Measurements from ENCODE around the gene TOMM6.
"Not testable (repeated sequence)": the region's sequence is repeated elsewhere in the genome, so short reads cannot be mapped to it uniquely, and the experiment has no call there.

The TOMM6 gene

GRCh38 chr6:41785254-41785653 lies 2.2 kb upstream of the TOMM6 start:
- no peak for DNase-seq (ENCODE audit: low read depth, low spot score)

DNA sequence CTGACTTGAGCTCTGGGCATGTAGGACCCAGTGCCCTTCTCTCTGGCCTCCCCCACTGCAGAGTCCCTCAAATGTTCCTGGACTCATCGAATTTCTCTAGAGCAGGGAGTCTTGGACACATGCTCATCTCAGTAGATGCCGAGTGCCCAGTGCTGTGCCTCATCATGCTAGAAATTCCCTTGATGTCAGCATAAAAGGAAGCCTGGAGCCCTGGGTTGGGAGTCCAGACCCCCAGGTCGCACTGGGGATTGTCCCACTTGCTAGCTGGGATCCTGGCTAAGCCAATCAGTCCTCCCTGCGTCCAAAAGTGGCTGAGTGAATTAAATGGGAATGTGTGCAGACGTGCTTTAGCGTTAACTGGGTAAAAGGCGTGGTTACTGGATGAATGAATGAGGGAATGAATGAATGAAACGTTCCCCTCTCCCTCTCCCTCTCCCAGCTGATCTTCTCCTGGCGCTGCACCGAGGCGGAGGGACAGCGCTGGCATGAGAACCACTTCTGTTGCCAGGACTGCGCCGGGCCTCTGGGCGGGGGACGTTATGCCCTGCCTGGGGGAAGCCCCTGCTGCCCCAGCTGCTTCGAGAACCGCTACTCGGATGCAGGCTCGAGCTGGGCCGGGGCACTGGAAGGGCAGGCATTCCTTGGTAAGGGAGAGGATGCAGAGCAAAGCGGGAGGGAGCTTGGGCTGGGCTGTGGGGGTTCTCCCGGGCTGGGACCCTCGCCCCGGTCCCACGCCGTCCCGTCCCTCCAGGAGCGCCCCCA lies 1.6 kb upstream of the TOMM6 start:
- DNase-seq (ENCODE audit: low read depth, low spot score): no peak

DNA sequence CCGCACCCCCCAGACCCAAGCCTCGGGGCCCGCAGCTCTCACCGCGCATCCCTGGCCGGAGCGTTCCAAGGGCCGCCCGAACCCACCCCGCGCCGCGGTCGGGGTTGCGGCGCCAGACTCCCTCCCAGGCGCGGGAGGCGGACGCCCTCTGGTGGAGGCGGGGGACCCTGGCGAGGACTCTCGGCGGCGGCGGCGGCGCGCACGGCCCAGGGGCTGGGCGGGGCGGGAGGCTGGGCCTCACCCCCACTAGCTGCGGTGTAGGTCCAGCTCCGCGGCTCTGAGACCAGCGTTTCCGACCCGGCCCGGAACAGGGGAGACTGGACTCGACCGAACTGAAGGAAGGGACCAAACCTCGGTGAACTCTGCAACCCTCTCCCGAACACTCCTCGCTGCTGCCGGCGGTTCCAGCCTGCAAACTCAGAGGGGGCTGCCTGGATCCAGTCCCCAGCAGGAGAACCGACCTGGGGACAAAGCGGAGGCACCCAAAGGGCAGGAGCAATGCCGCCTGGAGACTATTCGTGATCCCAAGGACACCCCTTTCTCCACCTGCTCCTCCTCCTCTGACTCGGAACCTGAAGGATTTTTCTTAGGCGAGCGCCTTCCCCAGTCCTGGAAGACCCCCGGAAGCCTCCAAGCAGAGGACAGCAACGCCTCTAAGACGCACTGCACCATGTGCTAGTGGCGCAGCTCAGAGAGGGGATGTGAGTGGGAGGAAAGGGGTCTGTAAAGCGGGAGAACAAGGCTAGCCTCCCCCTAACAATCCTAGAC lies 859 bp upstream of the TOMM6 start:
- DNase-seq (ENCODE audit: low read depth, low spot score): peak; percentile 72

- no peak for DNase-seq (ENCODE audit: low read depth, low spot score)
Observed at GRCh38 chr6:41789390-41789724, 1.9 kb downstream of the TOMM6 start.

GRCh38 chr6:41790045-41790444 lies 2.6 kb downstream of the TOMM6 start:
- DNase-seq (ENCODE audit: low read depth, low spot score): no peak

- no peak for DNase-seq (ENCODE audit: low read depth, low spot score)
Observed at GRCh38 chr6:41791305-41791704, 3.8 kb downstream of the TOMM6 start.

DNA sequence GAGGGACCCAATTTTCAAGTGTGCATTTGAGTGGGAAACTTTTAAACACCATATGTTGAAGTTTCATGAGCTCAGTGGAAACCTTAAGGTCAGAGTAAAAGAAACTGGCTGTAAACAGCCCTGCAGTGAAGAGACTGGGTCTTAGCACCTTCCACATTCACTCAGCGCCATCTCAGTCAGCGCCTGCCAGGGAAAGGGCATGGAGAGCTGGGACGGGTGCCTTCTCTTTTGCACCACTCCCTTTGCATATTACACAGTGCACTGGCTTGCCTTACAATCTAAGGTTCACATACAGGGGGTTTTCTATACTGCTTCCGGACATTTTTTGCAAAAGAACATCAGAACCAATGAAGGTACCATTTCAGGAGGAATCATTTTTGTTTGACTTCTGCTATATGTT lies 4.5 kb downstream of the TOMM6 start:
- DNase-seq (ENCODE audit: low read depth, low spot score): no peak

DNA sequence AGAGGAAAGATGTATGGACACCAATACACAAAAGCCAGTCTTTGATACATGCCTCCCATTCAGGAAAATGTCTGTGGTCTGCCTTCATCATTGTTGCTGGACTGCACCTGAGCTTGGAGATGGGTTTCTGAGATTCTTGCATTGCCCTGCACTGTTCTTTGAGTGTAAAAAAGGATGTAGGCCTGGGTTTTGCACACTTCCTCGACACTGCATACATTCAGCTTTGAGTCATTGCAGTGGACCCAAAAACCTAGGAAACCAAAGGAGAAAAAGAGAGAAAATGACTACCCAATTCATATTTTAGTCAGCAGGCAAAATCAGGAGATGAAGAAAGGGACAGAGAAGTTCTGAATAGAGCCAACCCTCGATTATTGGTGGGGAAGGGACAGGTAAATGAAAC lies 9.0 kb downstream of the TOMM6 start:
- DNase-seq (ENCODE audit: low read depth, low spot score): no peak

DNA sequence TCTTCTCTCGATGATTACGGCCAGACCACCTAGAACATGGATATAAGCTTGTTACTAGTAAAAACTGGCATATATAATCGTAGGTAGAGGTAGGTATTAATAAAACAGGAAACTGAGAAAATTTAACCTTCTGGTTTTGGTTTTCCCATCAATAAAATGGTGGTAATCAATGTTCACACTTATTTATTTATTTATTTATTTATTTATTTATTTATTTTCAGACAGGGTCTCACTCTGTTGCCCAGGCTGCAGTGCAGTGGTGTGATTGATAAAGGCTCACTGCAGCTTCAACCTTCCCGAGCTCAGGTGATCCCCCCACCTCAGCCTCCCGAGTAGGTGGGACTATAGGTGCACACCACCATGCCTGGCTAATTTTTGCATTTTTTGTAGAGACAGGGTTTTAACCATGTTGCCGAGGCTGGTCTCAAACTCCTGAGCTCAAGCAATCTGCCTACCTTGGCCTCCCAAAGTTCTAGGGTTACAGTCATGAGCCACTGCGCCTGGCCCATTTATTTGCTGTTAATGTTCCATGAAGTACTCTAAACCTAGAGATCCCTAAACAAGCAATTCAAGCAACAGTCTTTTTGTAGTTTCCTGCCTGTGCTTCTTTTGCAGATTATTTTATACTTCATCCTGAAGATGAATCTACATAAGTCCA lies 11.5 kb downstream of the TOMM6 start:
- DNase-seq (ENCODE audit: low read depth, low spot score): no peak

DNA sequence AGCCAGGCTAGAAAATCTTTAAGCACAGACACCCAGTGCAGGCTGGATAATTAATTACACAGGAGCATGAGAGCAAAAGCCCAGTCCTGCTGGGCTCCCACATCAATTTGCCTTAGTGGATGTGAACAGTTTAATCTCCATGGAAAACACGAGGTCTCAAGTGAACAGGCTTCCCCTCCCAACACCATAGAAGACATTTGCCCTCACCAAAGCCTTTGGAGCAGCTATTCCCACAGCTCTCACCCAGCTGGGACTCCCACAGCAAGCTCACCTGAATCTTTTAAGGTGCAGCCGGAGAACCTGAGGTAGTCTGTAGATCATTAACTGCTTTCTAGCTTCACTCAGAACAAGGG lies 12.0 kb downstream of the TOMM6 start:
- no peak for DNase-seq (ENCODE audit: low read depth, low spot score)

GRCh38 chr6:41801380-41801779 lies 13.9 kb downstream of the TOMM6 start:
- DNase-seq (ENCODE audit: low read depth, low spot score): no peak

- no peak for DNase-seq (ENCODE audit: low read depth, low spot score)
Observed at GRCh38 chr6:41805830-41806774, 18.6 kb downstream of the TOMM6 start.

DNA sequence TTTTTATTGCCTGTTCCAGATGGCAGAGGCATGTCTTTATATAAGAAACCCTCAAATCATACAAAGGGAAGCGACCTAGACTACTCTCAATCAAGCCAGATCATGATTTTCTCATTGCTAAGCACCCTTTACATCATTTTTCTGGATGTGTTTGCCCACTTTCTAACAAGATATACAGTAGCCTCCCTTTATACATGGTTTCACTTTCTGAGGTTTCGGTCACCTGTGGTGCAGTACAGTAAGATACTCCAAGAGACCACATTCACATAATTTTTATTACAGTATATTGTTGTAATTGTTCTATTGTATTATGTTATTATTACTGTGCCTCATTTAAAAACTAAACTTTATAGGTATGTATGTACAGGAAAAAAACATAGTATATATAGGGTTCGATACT lies 23.6 kb downstream of the TOMM6 start:
- no peak for DNase-seq (ENCODE audit: low read depth, low spot score)

- DNase-seq (ENCODE audit: low read depth, low spot score): not testable (repeated sequence)
Observed at GRCh38 chr6:41811946-41812345, 24.5 kb downstream of the TOMM6 start.

DNA sequence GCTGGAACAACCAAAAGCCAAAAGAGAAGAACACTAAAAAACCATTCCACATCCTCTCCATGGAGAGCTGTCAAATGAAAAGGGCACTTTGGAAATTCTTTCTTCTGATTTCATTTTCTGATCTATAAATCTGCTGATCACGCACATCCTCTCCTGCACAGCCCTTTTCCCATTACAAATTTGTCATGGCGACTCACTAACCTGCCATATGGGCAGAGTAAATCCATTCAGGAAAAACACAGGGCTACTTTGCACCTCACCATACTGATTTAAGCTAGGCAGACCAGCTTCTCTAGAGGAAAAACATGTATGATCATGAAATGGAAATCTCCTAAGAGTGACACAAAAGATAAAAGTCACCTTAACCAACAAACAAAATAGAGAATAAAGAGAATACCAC lies 26.0 kb downstream of the TOMM6 start:
- no peak for DNase-seq (ENCODE audit: low read depth, low spot score)

GRCh38 chr6:41813956-41814355 lies 26.5 kb downstream of the TOMM6 start:
- DNase-seq (ENCODE audit: low read depth, low spot score): no peak

DNA sequence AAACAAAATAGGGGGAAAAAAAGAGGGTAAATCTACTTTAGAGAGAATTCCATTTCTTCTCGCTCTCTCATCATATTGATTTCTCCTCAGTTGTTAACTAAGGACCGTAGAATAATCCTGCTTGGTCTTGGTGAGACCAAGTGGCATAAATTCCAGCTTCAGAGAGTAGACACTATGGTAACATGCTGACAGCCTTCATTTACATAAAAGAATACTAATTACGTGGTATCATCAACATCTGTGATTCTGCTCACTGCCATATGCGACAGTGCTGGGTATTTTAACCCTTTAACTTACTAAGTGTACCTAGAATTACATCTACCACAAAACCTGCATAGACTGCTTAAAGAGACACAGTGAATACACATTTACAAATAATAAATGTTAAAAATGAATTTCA lies 27.1 kb downstream of the TOMM6 start:
- no peak for DNase-seq (ENCODE audit: low read depth, low spot score)

DNA sequence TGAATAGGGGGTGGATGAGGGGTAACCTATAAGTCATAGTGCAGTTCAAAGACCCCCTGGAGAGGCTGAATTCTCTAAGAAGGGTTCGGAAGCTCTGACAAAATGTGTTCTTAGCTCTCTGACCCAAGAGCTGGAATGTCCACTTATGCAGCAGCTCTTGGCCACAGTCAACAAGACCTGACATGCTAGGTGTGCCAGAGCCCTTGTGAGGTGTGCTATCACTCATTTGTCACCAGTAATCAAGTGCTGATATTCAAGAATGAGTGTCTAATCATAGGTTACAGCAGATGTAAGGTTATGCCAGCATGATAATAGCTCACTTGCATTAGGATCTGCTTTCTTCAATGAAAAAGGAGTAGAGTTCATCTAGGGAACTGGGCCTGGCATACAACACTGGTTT lies 28.1 kb downstream of the TOMM6 start:
- DNase-seq (ENCODE audit: low read depth, low spot score): no peak

GRCh38 chr6:41818271-41819054 lies 31.0 kb downstream of the TOMM6 start:
- no peak for DNase-seq (ENCODE audit: low read depth, low spot score)

DNA sequence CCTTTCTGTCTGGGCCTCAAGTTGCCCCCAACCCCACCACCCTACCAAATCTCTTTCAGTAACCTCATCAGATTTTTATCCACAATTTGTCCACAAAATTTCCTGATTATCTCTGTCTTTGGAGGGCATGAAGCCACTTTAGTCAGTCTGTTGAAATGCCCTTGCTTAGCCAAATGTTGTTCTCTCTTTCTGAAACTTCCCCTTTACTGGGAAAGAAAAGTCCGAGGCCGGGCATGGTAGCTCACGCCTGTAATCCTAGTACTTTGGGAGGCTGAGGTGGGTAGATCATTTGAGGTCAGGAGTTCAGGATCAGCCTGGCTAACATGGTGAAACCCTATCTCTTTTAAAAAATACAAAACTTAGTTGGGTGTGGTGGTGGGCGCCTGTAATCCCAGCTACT lies 33.8 kb downstream of the TOMM6 start:
- DNase-seq (ENCODE audit: low read depth, low spot score): no peak

DNA sequence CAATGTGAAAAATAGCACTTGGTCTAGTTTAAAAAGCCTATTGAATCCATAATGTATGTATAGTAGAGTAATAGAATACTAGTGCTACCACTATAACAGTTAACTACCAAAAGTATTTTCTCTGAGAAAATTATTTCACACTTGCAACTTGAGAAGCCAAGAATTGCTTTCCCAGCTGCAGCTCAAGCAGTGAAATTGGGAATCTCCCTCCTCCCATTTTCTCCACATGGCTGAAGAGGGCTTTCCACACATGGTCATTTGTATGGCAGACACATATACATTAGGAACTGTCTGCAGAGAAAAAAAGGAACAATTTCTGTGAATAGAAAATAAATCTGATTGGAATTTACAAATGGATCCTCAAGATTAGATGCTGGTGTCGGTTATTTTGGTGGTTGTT lies 34.5 kb downstream of the TOMM6 start:
- no peak for DNase-seq (ENCODE audit: low read depth, low spot score)
